Liver (tissue), 9 donors: ENCODE results near the gene NOS1. TPM values are rescaled to one million over a fixed set of nuclear protein-coding genes. Genes with fewer than 3 reads are reported as not detected.

Experiments used
- DNase-seq: peaks from one replicate; pipeline ENCODE4 v3.0.0-alpha.2; 2017; ENCODE audit warnings: low spot score
- H3K27ac ChIP-seq, 2 donors: one replicate each; pipeline ENCODE4 v1.7.0; 2013; ENCODE audit warnings: inconsistent platforms in 2 of 2, low read length in 2 of 2, control low read depth in 1 of 2, low read depth in 1 of 2, mild to moderate bottlenecking in 1 of 2
- H3K27me3 ChIP-seq, 4 donors: one replicate each; pipeline versions ENCODE4 v1.6.1 to v1.7.0; 2013; ENCODE audit warnings: low read length in 3 of 4, inconsistent platforms in 1 of 4, mild to moderate bottlenecking in 1 of 4, moderate library complexity in 1 of 4; ENCODE audit not compliant: control insufficient read depth in 4 of 4, insufficient read depth in 4 of 4
- H3K36me3 ChIP-seq, 4 donors: one replicate each; pipeline versions ENCODE4 v1.6.1 to v1.7.0; 2013; ENCODE audit warnings: low read length in 3 of 4, mild to moderate bottlenecking in 3 of 4, low read depth in 1 of 4, moderate library complexity in 1 of 4; ENCODE audit not compliant: control insufficient read depth in 4 of 4, insufficient read depth in 3 of 4
- H3K4me1 ChIP-seq, 4 donors: one replicate each; pipeline versions ENCODE4 v1.6.1 to v1.7.0; 2013; ENCODE audit warnings: low read length in 3 of 4, mild to moderate bottlenecking in 3 of 4, moderate library complexity in 1 of 4; ENCODE audit not compliant: control insufficient read depth in 4 of 4, insufficient read depth in 4 of 4
- H3K4me3 ChIP-seq, 3 donors: one replicate each; pipeline versions ENCODE4 v1.6.1 to v1.7.0; 2013; ENCODE audit warnings: low read length in 3 of 3, control low read depth in 1 of 3, low read depth in 1 of 3, mild to moderate bottlenecking in 1 of 3
- H3K9ac ChIP-seq, 2 donors: one replicate each; pipeline ENCODE4 v1.7.0; 2013; ENCODE audit warnings: low read length in 2 of 2, mild to moderate bottlenecking in 2 of 2, moderate library complexity in 2 of 2, control low read depth in 1 of 2, low read depth in 1 of 2
- H3K9me3 ChIP-seq, 4 donors: one replicate each; pipeline versions ENCODE4 v1.6.1 to v1.7.0; 2013; ENCODE audit warnings: low read length in 3 of 4; ENCODE audit not compliant: control insufficient read depth in 4 of 4
- ATF3 ChIP-seq: IDR thresholded peaks from 2 replicates; pipeline ENCODE4 v1.6.1; 2016; ENCODE audit warnings: antibody characterized with exemption
- EGR1 ChIP-seq, 2 donors: IDR thresholded peaks; 2 replicates each; pipeline ENCODE4 v1.6.1; 2016 to 2018; ENCODE audit warnings: antibody characterized with exemption in 2 of 2, low read depth in 2 of 2
- FOXA1 ChIP-seq: IDR thresholded peaks from 2 replicates; pipeline ENCODE4 v1.6.1; 2016; ENCODE audit warnings: antibody characterized with exemption
- FOXA2 ChIP-seq: IDR thresholded peaks from 2 replicates; pipeline ENCODE4 v1.6.1; 2016; ENCODE audit warnings: antibody characterized with exemption
- GABPA ChIP-seq, 2 donors: IDR thresholded peaks in 1 of 2; conservative IDR thresholded peaks in 1 of 2; 2 replicates each; pipeline ENCODE4 v1.6.1; 2016; ENCODE audit warnings: antibody characterized with exemption in 2 of 2, mild to moderate bottlenecking in 1 of 2, moderate library complexity in 1 of 2
- HNF4A ChIP-seq, 2 donors: conservative IDR thresholded peaks; 2 replicates each; pipeline ENCODE4 v1.6.1; 2016; ENCODE audit warnings: antibody characterized with exemption in 2 of 2, mild to moderate bottlenecking in 2 of 2
- HNF4G ChIP-seq: IDR thresholded peaks from 2 replicates; pipeline ENCODE4 v1.6.1; 2016; ENCODE audit warnings: antibody characterized with exemption
- JUND ChIP-seq, 2 donors: IDR thresholded peaks; 2 replicates each; pipeline ENCODE4 v1.6.1; 2016; ENCODE audit warnings: antibody characterized with exemption in 2 of 2
- MAX ChIP-seq: IDR thresholded peaks from 2 replicates; pipeline ENCODE4 v1.6.1; 2016; ENCODE audit warnings: antibody characterized with exemption
- NR2F2 ChIP-seq: IDR thresholded peaks from 2 replicates; pipeline ENCODE4 v1.6.1; 2016; ENCODE audit warnings: antibody characterized with exemption
- RAD21 ChIP-seq, 2 donors: IDR thresholded peaks; 2 replicates each; pipeline ENCODE4 v1.6.1; 2016; ENCODE audit warnings: antibody characterized with exemption in 2 of 2, mild to moderate bottlenecking in 2 of 2
- RXRA ChIP-seq, 2 donors: IDR thresholded peaks; 2 replicates each; pipeline ENCODE4 v1.6.1; 2017 to 2018; ENCODE audit warnings: antibody characterized with exemption in 2 of 2, mild to moderate bottlenecking in 1 of 2
- SP1 ChIP-seq: IDR thresholded peaks from 2 replicates; pipeline ENCODE4 v1.6.1; 2018; ENCODE audit warnings: antibody characterized with exemption, mild to moderate bottlenecking
- TAF1 ChIP-seq: conservative IDR thresholded peaks from 2 replicates; pipeline ENCODE4 v1.6.1; 2016; ENCODE audit warnings: antibody characterized with exemption, mild to moderate bottlenecking
- YY1 ChIP-seq: IDR thresholded peaks from 2 replicates; pipeline ENCODE4 v1.6.1; 2016; ENCODE audit warnings: antibody characterized with exemption, mild to moderate bottlenecking
- WGBS: extraction: QIAGEN DNeasy Blood & Tissue Kit; methylation state at CpG from one replicate; pipeline ENCODE4 v1.1.7; 2013; 5-methylcytosine and 5-hydroxymethylcytosine counted together
- polyA plus RNA-seq, 2 donors: library from polyadenylated mRNA; stranded (reverse) in 1 of 2; unstranded in 1 of 2; fragments of 200-250 nt in 1 of 2; fragments of >200 nt in 1 of 2; fragmentation: Nextera tagmentation in 1 of 2; extraction: Ambion mirVana in 1 of 2; gene quantifications; one replicate each; pipeline versions ENCODE4 v1.2.1 to v1.2.3, GENCODE V29; 2013 to 2015
- total RNA-seq, 2 donors: library from RNA; depleted of rRNA; stranded (reverse); fragments of >200 nt; gene quantifications; one replicate each; pipeline ENCODE4 v1.2.3, GENCODE V29; 2014
- TF ChIP-seq, protein P1 (sequence below): IDR thresholded peaks from 2 replicates; pipeline ENCODE4 v1.6.1; 2016; ENCODE audit warnings: antibody characterized with exemption, mild to moderate bottlenecking
- TF ChIP-seq, protein P2 (sequence below): fragments of 150-350 bp; IDR thresholded peaks from 2 replicates; pipeline ENCODE4 v1.5.1; 2017; ENCODE audit warnings: improper control_type of control experiment, low read depth, low read length; ENCODE audit not compliant: missing input control
- TF ChIP-seq, protein P3 (sequence below): IDR thresholded peaks from 2 replicates; pipeline ENCODE4 v1.6.1; 2016; ENCODE audit warnings: antibody characterized with exemption
- donor health status: healthy.
- donor health status: healthy.
- donor health status: healthy.
- donor health status: healthy.
- donor health status: healthy.

Gene NOS1
- total and polyA plus RNA-seq, 4 donors: under 0.01 to 0.08 (median 0.01) TPM; not detected in 1

DNA sequence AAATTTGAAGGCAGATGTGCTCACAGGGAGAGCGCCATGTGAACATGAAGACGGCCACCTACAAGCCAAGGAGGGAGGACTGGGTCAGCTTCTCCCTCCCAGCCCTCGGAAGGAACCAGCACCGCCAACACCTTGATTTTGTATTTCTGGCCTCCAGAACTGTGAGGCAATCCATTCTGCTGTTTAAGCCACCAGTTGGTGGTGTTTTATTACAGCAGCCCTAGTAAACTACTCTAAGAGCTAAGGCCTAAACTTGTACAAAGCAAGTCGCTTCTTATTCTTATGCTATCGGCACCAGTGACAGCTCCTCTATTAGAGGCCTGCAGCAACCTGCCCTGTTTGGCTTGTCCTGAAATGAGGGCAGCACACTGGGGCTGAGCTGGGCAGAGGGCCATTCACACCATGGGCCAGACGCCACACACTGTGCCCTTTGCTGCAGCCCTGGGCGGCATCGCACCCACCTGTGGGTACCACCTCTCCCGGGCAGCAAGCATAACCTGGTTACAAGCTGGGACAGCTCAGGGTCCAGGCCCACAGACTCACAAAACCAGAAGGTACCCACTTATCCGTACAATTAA, 62.7 kb downstream of the NOS1 start:
- Histone ChIP-seq H3K4me3 (no peak overlapping the region), H3K27me3 (peaks cover 0 to 4% (median 2%) of the 10 kb centered on the region in 4 donors), H3K4me1 (no peaks in the 10 kb centered on the region), H3K27ac (no peak overlapping the region), H3K9me3 (peaks cover 0 to 2% (median 0%) of the 10 kb centered on the region in 4 donors), H3K9ac (no peak overlapping the region), H3K36me3 (no peaks in the 10 kb centered on the region)
- TF ChIP-seq ATF3 (no peak), GABPA (IDR thresholded peaks at IDR 0.05 in 1 of 2, conservative IDR thresholded peaks at IDR 0.05 in 1 of 2) (no peak), JUND (IDR thresholded peaks at IDR 0.05) (no peak), HNF4G (no peak), RXRA (IDR thresholded peaks at IDR 0.05) (no peak), FOXA2 (no peak), TAF1 (no peak), SP1 (no peak), RAD21 (IDR thresholded peaks at IDR 0.05) (no peak), NR2F2 (no peak), EGR1 (IDR thresholded peaks at IDR 0.05; ENCODE audit: low read depth in 2 of 2) (no peak), MAX (no peak), FOXA1 (no peak), YY1 (no peak), HNF4A (conservative IDR thresholded peaks at IDR 0.05) (no peak)
- TF ChIP-seq, protein P1, sequence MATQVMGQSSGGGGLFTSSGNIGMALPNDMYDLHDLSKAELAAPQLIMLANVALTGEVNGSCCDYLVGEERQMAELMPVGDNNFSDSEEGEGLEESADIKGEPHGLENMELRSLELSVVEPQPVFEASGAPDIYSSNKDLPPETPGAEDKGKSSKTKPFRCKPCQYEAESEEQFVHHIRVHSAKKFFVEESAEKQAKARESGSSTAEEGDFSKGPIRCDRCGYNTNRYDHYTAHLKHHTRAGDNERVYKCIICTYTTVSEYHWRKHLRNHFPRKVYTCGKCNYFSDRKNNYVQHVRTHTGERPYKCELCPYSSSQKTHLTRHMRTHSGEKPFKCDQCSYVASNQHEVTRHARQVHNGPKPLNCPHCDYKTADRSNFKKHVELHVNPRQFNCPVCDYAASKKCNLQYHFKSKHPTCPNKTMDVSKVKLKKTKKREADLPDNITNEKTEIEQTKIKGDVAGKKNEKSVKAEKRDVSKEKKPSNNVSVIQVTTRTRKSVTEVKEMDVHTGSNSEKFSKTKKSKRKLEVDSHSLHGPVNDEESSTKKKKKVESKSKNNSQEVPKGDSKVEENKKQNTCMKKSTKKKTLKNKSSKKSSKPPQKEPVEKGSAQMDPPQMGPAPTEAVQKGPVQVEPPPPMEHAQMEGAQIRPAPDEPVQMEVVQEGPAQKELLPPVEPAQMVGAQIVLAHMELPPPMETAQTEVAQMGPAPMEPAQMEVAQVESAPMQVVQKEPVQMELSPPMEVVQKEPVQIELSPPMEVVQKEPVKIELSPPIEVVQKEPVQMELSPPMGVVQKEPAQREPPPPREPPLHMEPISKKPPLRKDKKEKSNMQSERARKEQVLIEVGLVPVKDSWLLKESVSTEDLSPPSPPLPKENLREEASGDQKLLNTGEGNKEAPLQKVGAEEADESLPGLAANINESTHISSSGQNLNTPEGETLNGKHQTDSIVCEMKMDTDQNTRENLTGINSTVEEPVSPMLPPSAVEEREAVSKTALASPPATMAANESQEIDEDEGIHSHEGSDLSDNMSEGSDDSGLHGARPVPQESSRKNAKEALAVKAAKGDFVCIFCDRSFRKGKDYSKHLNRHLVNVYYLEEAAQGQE: no peak
- TF ChIP-seq, protein P2, sequence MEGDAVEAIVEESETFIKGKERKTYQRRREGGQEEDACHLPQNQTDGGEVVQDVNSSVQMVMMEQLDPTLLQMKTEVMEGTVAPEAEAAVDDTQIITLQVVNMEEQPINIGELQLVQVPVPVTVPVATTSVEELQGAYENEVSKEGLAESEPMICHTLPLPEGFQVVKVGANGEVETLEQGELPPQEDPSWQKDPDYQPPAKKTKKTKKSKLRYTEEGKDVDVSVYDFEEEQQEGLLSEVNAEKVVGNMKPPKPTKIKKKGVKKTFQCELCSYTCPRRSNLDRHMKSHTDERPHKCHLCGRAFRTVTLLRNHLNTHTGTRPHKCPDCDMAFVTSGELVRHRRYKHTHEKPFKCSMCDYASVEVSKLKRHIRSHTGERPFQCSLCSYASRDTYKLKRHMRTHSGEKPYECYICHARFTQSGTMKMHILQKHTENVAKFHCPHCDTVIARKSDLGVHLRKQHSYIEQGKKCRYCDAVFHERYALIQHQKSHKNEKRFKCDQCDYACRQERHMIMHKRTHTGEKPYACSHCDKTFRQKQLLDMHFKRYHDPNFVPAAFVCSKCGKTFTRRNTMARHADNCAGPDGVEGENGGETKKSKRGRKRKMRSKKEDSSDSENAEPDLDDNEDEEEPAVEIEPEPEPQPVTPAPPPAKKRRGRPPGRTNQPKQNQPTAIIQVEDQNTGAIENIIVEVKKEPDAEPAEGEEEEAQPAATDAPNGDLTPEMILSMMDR: no peak
- WGBS: 89% methylated on average over 11 of the region's 11 CpGs
- DNase-seq: no peak

GRCh38 chr12:117298191-117298590, 63.2 kb downstream of the NOS1 start:
- DNase-seq: no peak

More at GRCh38 chr12:117298191-117298590, 63.2 kb downstream of the NOS1 start:
- no peak overlapping the region for H3K9ac ChIP-seq
- WGBS: 94% methylated on average over 7 of the region's 7 CpGs
- H3K4me3 ChIP-seq: no peak overlapping the region
- no peaks in the 10 kb centered on the region for H3K4me1 ChIP-seq
- H3K27me3 ChIP-seq: peaks cover 0 to 4% (median 2%) of the 10 kb centered on the region in 4 donors
- TF ChIP-seq RAD21 (IDR thresholded peaks at IDR 0.05) (no peak), JUND (IDR thresholded peaks at IDR 0.05) (no peak), MAX (no peak), NR2F2 (no peak), TAF1 (no peak), SP1 (no peak), RXRA (IDR thresholded peaks at IDR 0.05) (no peak), ATF3 (no peak), GABPA (IDR thresholded peaks at IDR 0.05 in 1 of 2, conservative IDR thresholded peaks at IDR 0.05 in 1 of 2) (no peak), HNF4A (conservative IDR thresholded peaks at IDR 0.05) (no peak), EGR1 (IDR thresholded peaks at IDR 0.05; ENCODE audit: low read depth in 2 of 2) (no peak), FOXA2 (no peak), HNF4G (no peak)
- TF ChIP-seq, protein P2: no peak
- TF ChIP-seq, protein P3, sequence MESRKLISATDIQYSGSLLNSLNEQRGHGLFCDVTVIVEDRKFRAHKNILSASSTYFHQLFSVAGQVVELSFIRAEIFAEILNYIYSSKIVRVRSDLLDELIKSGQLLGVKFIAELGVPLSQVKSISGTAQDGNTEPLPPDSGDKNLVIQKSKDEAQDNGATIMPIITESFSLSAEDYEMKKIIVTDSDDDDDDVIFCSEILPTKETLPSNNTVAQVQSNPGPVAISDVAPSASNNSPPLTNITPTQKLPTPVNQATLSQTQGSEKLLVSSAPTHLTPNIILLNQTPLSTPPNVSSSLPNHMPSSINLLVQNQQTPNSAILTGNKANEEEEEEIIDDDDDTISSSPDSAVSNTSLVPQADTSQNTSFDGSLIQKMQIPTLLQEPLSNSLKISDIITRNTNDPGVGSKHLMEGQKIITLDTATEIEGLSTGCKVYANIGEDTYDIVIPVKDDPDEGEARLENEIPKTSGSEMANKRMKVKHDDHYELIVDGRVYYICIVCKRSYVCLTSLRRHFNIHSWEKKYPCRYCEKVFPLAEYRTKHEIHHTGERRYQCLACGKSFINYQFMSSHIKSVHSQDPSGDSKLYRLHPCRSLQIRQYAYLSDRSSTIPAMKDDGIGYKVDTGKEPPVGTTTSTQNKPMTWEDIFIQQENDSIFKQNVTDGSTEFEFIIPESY: no peak
- H3K36me3 ChIP-seq: no peaks in the 10 kb centered on the region
- H3K9me3 ChIP-seq: peaks cover 0 to 2% (median 0%) of the 10 kb centered on the region in 4 donors
- H3K27ac ChIP-seq: no peak overlapping the region
